Activated T-cell treated with anti-CD3 and anti-CD28 coated beads for 4 hours (primary cell): ENCODE results near the gene UBE2E2.
"Not testable (repeated sequence)": the region's sequence is repeated elsewhere in the genome, so short reads cannot be mapped to it uniquely, and the experiment has no call there.

Source experiments
- DNase-seq: peaks from one replicate; pipeline ENCODE4 v3.0.0-alpha.2; 2020

UBE2E2 gene

GRCh38 chr3:23594894-23595670 is 392.0 kb downstream of the UBE2E2 start:
- DNase-seq = no peak

GRCh38 chr3:23595851-23596250 is 392.7 kb downstream of the UBE2E2 start:
- no peak for DNase-seq

GRCh38 chr3:23600167-23600871 is 397.2 kb downstream of the UBE2E2 start:
- DNase-seq = no peak

- no peak for DNase-seq
These were observed 398.1 kb downstream of the UBE2E2 start for GRCh38 chr3:23601091-23601822.

- DNase-seq = no peak
These were observed 399.8 kb downstream of the UBE2E2 start for GRCh38 chr3:23602971-23603370.

- no peak for DNase-seq
These were observed 404.2 kb downstream of the UBE2E2 start for GRCh38 chr3:23607184-23607847.

GRCh38 chr3:23608650-23609049 is 405.5 kb downstream of the UBE2E2 start:
- DNase-seq = no peak

GRCh38 chr3:23611737-23612295 is 408.7 kb downstream of the UBE2E2 start:
- no peak for DNase-seq

GRCh38 chr3:23612296-23612891 is 409.3 kb downstream of the UBE2E2 start:
- DNase-seq = no peak

- DNase-seq = no peak
These were observed 411.9 kb downstream of the UBE2E2 start for GRCh38 chr3:23615068-23615467.

- DNase-seq = not testable (repeated sequence)
These were observed 415.3 kb downstream of the UBE2E2 start for GRCh38 chr3:23618475-23618874.

GRCh38 chr3:23619705-23620637 is 416.8 kb downstream of the UBE2E2 start:
- no peak for DNase-seq

- DNase-seq = no peak
These were observed 417.5 kb downstream of the UBE2E2 start for GRCh38 chr3:23620638-23621015.

GRCh38 chr3:23623844-23624243 is 420.7 kb downstream of the UBE2E2 start:
- DNase-seq = no peak

- DNase-seq = no peak
These were observed 421.2 kb downstream of the UBE2E2 start for GRCh38 chr3:23624305-23624704.

GRCh38 chr3:23626442-23626841 is 423.3 kb downstream of the UBE2E2 start:
- no peak for DNase-seq

GRCh38 chr3:23629181-23629894 is 426.2 kb downstream of the UBE2E2 start:
- no peak for DNase-seq

GRCh38 chr3:23633261-23633960 is 430.3 kb downstream of the UBE2E2 start:
- no peak for DNase-seq

GRCh38 chr3:23637339-23637738 is 434.2 kb downstream of the UBE2E2 start:
- DNase-seq = no peak
